Measurements from ENCODE around the gene RPP40. TPM values are rescaled to one million over a fixed set of nuclear protein-coding genes. Genes with fewer than 3 reads are reported as not detected.

The RPP40 gene
- polyA plus RNA-seq, 1 donor (not counting 4 experiments of a cell fraction or from before 2014, with no cell fraction given) = 12.4 TPM

GRCh38 chr6:5028301-5028700, 24.5 kb upstream of the RPP40 start:
- H3K9me1 ChIP-seq (ENCODE audit: control insufficient read depth, extremely low read depth, insufficient read depth, low read length) = no peaks in the 10 kb centered on the region
- no peak overlapping the region for H3K4me3 ChIP-seq (ENCODE audit: control insufficient read depth in 2 of 3, extremely low read depth in 1 of 3, insufficient read depth in 2 of 3, low read depth in 1 of 3, low read length in 3 of 3)
- no peaks in the 10 kb centered on the region for H3K27me3 ChIP-seq (ENCODE audit: control insufficient read depth, extremely low read depth, insufficient read depth, low read length)
- H4K20me1 ChIP-seq (ENCODE audit: control insufficient read depth, extremely low read depth, insufficient read depth, low read length) = no peaks in the 10 kb centered on the region
- no peak for FAIRE-seq
- no peak overlapping the region for H3K9ac ChIP-seq (ENCODE audit: control insufficient read depth, extremely low read depth, insufficient read depth, low read length)
- no peak overlapping the region for H3K4me2 ChIP-seq (ENCODE audit: control insufficient read depth, extremely low read depth, insufficient read depth, low read depth, low read length)
- H3K9me3 ChIP-seq (ENCODE audit: control insufficient read depth, low read depth, low read length) = no peaks in the 10 kb centered on the region
- H2AFZ ChIP-seq (ENCODE audit: control insufficient read depth, low read length) = no peak overlapping the region
- H3K4me1 ChIP-seq (ENCODE audit: control insufficient read depth, extremely low read depth, insufficient read depth, low read length) = peaks cover 21% of the 10 kb centered on the region
- dilution Hi-C loops (cut with MboI; ENCODE audit: extremely low pct_ligation_motif_present, low sequenced_read_pairs) = no loop called here
- no peak for DNase-seq (ENCODE audit: low read depth, low spot score)
- no peaks in the 10 kb centered on the region for H3K36me3 ChIP-seq (ENCODE audit: control insufficient read depth in 2 of 2, extremely low read depth in 1 of 2, insufficient read depth in 2 of 2, low read length in 2 of 2)
- H3K27ac ChIP-seq (ENCODE audit: control insufficient read depth, insufficient read depth, low read length) = no peak overlapping the region
- TF ChIP-seq CTCF (optimal IDR thresholded peaks at IDR 0.05 in 1 of 3, IDR thresholded peaks at IDR 0.05 in 1 of 3, conservative IDR thresholded peaks at IDR 0.05 in 1 of 3; ENCODE audit: extremely low read depth in 1 of 3, insufficient read depth in 2 of 3, low read length in 3 of 3) (no peak), EZH2 (IDR thresholded peaks at IDR 0.05; ENCODE audit: low read length) (no peak)
- H3K79me2 ChIP-seq (ENCODE audit: control insufficient read depth, insufficient read depth, low read length) = no peaks in the 10 kb centered on the region

GRCh38 chr6:5025911-5026819, 22.3 kb upstream of the RPP40 start:
- dilution Hi-C loops (cut with MboI; ENCODE audit: extremely low pct_ligation_motif_present, low sequenced_read_pairs) = no loop called here
- Histone ChIP-seq H3K4me3 (ENCODE audit: control insufficient read depth in 2 of 3, extremely low read depth in 1 of 3, insufficient read depth in 2 of 3, low read depth in 1 of 3, low read length in 3 of 3) (peak overlapping the region in 2 of 3 experiments; percentile 55 to 68), H3K79me2 (ENCODE audit: control insufficient read depth, insufficient read depth, low read length) (no peaks in the 10 kb centered on the region), H3K27ac (ENCODE audit: control insufficient read depth, insufficient read depth, low read length) (no peak overlapping the region), H3K9me3 (ENCODE audit: control insufficient read depth, low read depth, low read length) (no peaks in the 10 kb centered on the region), H2AFZ (ENCODE audit: control insufficient read depth, low read length) (peak overlapping the region; percentile 72), H3K4me1 (ENCODE audit: control insufficient read depth, extremely low read depth, insufficient read depth, low read length) (peaks cover 12% of the 10 kb centered on the region), H3K9ac (ENCODE audit: control insufficient read depth, extremely low read depth, insufficient read depth, low read length) (peak overlapping the region; percentile 50), H4K20me1 (ENCODE audit: control insufficient read depth, extremely low read depth, insufficient read depth, low read length) (no peaks in the 10 kb centered on the region), H3K9me1 (ENCODE audit: control insufficient read depth, extremely low read depth, insufficient read depth, low read length) (no peaks in the 10 kb centered on the region), H3K27me3 (ENCODE audit: control insufficient read depth, extremely low read depth, insufficient read depth, low read length) (no peaks in the 10 kb centered on the region), H3K4me2 (ENCODE audit: control insufficient read depth, extremely low read depth, insufficient read depth, low read depth, low read length) (peak overlapping the region; percentile 94), H3K36me3 (ENCODE audit: control insufficient read depth in 2 of 2, extremely low read depth in 1 of 2, insufficient read depth in 2 of 2, low read length in 2 of 2) (no peaks in the 10 kb centered on the region)
- TF ChIP-seq CTCF (optimal IDR thresholded peaks at IDR 0.05 in 1 of 3, IDR thresholded peaks at IDR 0.05 in 1 of 3, conservative IDR thresholded peaks at IDR 0.05 in 1 of 3; ENCODE audit: extremely low read depth in 1 of 3, insufficient read depth in 2 of 3, low read length in 3 of 3) = no peak
- no peak for TF ChIP-seq EZH2 (IDR thresholded peaks at IDR 0.05; ENCODE audit: low read length)
- no peak for FAIRE-seq
- no peak for DNase-seq (ENCODE audit: low read depth, low spot score)
